Measurements from ENCODE around the gene ARHGAP10. TPM values are rescaled to one million over a fixed set of nuclear protein-coding genes. Genes with fewer than 3 reads are reported as not detected.

Gene ARHGAP10
- total RNA-seq, 1 experiment from 2014 or later, result 6.1 TPM

- peaks cover 32% of the 10 kb centered on the region for H3K4me1 Mint-ChIP-seq (ENCODE audit: low read depth, unreplicated experiment)
- no peak for DNase-seq
- no peaks in the 10 kb centered on the region for H3K27me3 Mint-ChIP-seq (ENCODE audit: unreplicated experiment)
- H3K36me3 Mint-ChIP-seq (ENCODE audit: insufficient read depth, unreplicated experiment), result peaks cover 19% of the 10 kb centered on the region
- intact Hi-C loops (cut with micrococcal nuclease; ENCODE audit: unreplicated experiment), result loop anchor here (5.0 kb wide), 1 partner anchor 58 kb away; no protein-coding TSS in a partner anchor
- peak overlapping the region; percentile 74 for H3K4me3 Mint-ChIP-seq (ENCODE audit: low read depth, unreplicated experiment)
- CTCF ChIA-PET, result no interaction called here
- TF ChIP-seq CTCF (IDR thresholded peaks at IDR 0.05; ENCODE audit: unreplicated experiment), result no peak
- BruUV-seq (replicated peaks), result no TSS peak
- no peak overlapping the region for H3K27ac Mint-ChIP-seq (ENCODE audit: unreplicated experiment)
- H3K9me3 Mint-ChIP-seq (ENCODE audit: low read depth, unreplicated experiment), result no peaks in the 10 kb centered on the region
Observed at GRCh38 chr4:147733716-147734344, 1.9 kb downstream of the ARHGAP10 start.

GRCh38 chr4:147734496-147734895, 2.6 kb downstream of the ARHGAP10 start:
- TF ChIP-seq CTCF (IDR thresholded peaks at IDR 0.05; ENCODE audit: unreplicated experiment), result no peak
- H3K9me3 Mint-ChIP-seq (ENCODE audit: low read depth, unreplicated experiment), result no peaks in the 10 kb centered on the region
- no TSS peak for BruUV-seq (replicated peaks)
- peaks cover 32% of the 10 kb centered on the region for H3K4me1 Mint-ChIP-seq (ENCODE audit: low read depth, unreplicated experiment)
- no peak for DNase-seq
- intact Hi-C loops (cut with micrococcal nuclease; ENCODE audit: unreplicated experiment), result loop anchor here (5.0 kb wide), 1 partner anchor 58 kb away; no protein-coding TSS in a partner anchor
- H3K36me3 Mint-ChIP-seq (ENCODE audit: insufficient read depth, unreplicated experiment), result peaks cover 19% of the 10 kb centered on the region
- H3K4me3 Mint-ChIP-seq (ENCODE audit: low read depth, unreplicated experiment), result peak overlapping the region; percentile 74
- no peak overlapping the region for H3K27ac Mint-ChIP-seq (ENCODE audit: unreplicated experiment)
- H3K27me3 Mint-ChIP-seq (ENCODE audit: unreplicated experiment), result no peaks in the 10 kb centered on the region
- CTCF ChIA-PET, result no interaction called here

GRCh38 chr4:147735413-147736301, 3.8 kb downstream of the ARHGAP10 start:
- no TSS peak for BruUV-seq (replicated peaks)
- H3K4me1 Mint-ChIP-seq (ENCODE audit: low read depth, unreplicated experiment), result peaks cover 32% of the 10 kb centered on the region
- H3K36me3 Mint-ChIP-seq (ENCODE audit: insufficient read depth, unreplicated experiment), result peaks cover 19% of the 10 kb centered on the region
- no peaks in the 10 kb centered on the region for H3K27me3 Mint-ChIP-seq (ENCODE audit: unreplicated experiment)
- CTCF ChIA-PET, result no interaction called here
- H3K9me3 Mint-ChIP-seq (ENCODE audit: low read depth, unreplicated experiment), result no peaks in the 10 kb centered on the region
- no peak overlapping the region for H3K27ac Mint-ChIP-seq (ENCODE audit: unreplicated experiment)
- no peak for TF ChIP-seq CTCF (IDR thresholded peaks at IDR 0.05; ENCODE audit: unreplicated experiment)
- no peak overlapping the region for H3K4me3 Mint-ChIP-seq (ENCODE audit: low read depth, unreplicated experiment)
- intact Hi-C loops (cut with micrococcal nuclease; ENCODE audit: unreplicated experiment), result no loop called here
- DNase-seq, result no peak

GRCh38 chr4:147736458-147736857, 4.6 kb downstream of the ARHGAP10 start:
- intact Hi-C loops (cut with micrococcal nuclease; ENCODE audit: unreplicated experiment), result no loop called here
- TF ChIP-seq CTCF (IDR thresholded peaks at IDR 0.05; ENCODE audit: unreplicated experiment), result no peak
- no peak overlapping the region for H3K4me3 Mint-ChIP-seq (ENCODE audit: low read depth, unreplicated experiment)
- H3K27ac Mint-ChIP-seq (ENCODE audit: unreplicated experiment), result no peak overlapping the region
- no peak for DNase-seq
- H3K4me1 Mint-ChIP-seq (ENCODE audit: low read depth, unreplicated experiment), result peaks cover 32% of the 10 kb centered on the region
- BruUV-seq (replicated peaks), result no TSS peak
- CTCF ChIA-PET, result no interaction called here
- no peaks in the 10 kb centered on the region for H3K9me3 Mint-ChIP-seq (ENCODE audit: low read depth, unreplicated experiment)
- peaks cover 17% of the 10 kb centered on the region for H3K36me3 Mint-ChIP-seq (ENCODE audit: insufficient read depth, unreplicated experiment)
- no peaks in the 10 kb centered on the region for H3K27me3 Mint-ChIP-seq (ENCODE audit: unreplicated experiment)

All from Calu3 (cell line).